Inferior parietal cortex (tissue), 1 donor: ENCODE measurements around the gene LMO1.

ENCODE experiments used
- DNase-seq: peaks from one replicate; pipeline ENCODE4 v3.0.0-alpha.2; 2016; ENCODE audit errors: extremely low spot score

The LMO1 gene

GRCh38 chr11:8288166-8288772 is 24.6 kb upstream of the LMO1 start:
- no peak for DNase-seq

GRCh38 chr11:8287703-8288102 is 24.0 kb upstream of the LMO1 start:
- DNase-seq, result no peak

- no peak for DNase-seq
Observed at GRCh38 chr11:8287297-8287696, 23.6 kb upstream of the LMO1 start.

GRCh38 chr11:8286886-8287285 is 23.2 kb upstream of the LMO1 start:
- no peak for DNase-seq

GRCh38 chr11:8285796-8286195 is 22.1 kb upstream of the LMO1 start:
- no peak for DNase-seq

GRCh38 chr11:8285228-8285627 is 21.6 kb upstream of the LMO1 start:
- no peak for DNase-seq

- DNase-seq, result no peak
Observed at GRCh38 chr11:8283465-8284230, 20.0 kb upstream of the LMO1 start.

GRCh38 chr11:8283100-8283464 is 19.4 kb upstream of the LMO1 start:
- DNase-seq, result peak; percentile 10

- DNase-seq, result no peak
Observed at GRCh38 chr11:8282631-8283030, 19.0 kb upstream of the LMO1 start.

- DNase-seq, result no peak
Observed at GRCh38 chr11:8281266-8281665, 17.6 kb upstream of the LMO1 start.

GRCh38 chr11:8277691-8278090 is 14.0 kb upstream of the LMO1 start:
- DNase-seq, result no peak

GRCh38 chr11:8276528-8276927 is 12.8 kb upstream of the LMO1 start:
- DNase-seq, result no peak

GRCh38 chr11:8273287-8273686 is 9.6 kb upstream of the LMO1 start:
- no peak for DNase-seq

GRCh38 chr11:8271106-8271886 is 7.6 kb upstream of the LMO1 start:
- no peak for DNase-seq

GRCh38 chr11:8269636-8270035 is 6.0 kb upstream of the LMO1 start:
- no peak for DNase-seq

- DNase-seq, result no peak
Observed at GRCh38 chr11:8268530-8269400, 5.1 kb upstream of the LMO1 start.

GRCh38 chr11:8267831-8268529 is 4.3 kb upstream of the LMO1 start:
- DNase-seq, result no peak

GRCh38 chr11:8267280-8267679 is 3.6 kb upstream of the LMO1 start:
- no peak for DNase-seq

- DNase-seq, result no peak
Observed at GRCh38 chr11:8266246-8267241, 2.9 kb upstream of the LMO1 start.

- no peak for DNase-seq
Observed at GRCh38 chr11:8265681-8266241, 2.1 kb upstream of the LMO1 start.
